RWPE1 (cell line): ENCODE results near the gene SMC3.

ENCODE experiments used
- CTCF ChIA-PET: fragments of 350-600 bp; sonication (Branson Sonifier 250); formaldehyde crosslinking; extraction: SDS; loops from one replicate; lab custom pipeline; 2021; lab: Yijun Ruan, JAX
- POLR2A ChIA-PET: fragments of 400-600 bp; formaldehyde crosslinking; extraction: SDS; loops from one replicate; lab custom pipeline; 2020; ENCODE audit warnings: antibody characterized with exemption; ENCODE audit not compliant: low non-redundant PET; lab: Yijun Ruan, JAX
- DNase-seq: peaks from one replicate; pipeline ENCODE4 v3.0.0; 2012; ENCODE audit warnings: low spot score
- H3K27ac ChIP-seq: fragments of 450-650 bp; 2 replicates; pipeline ENCODE4 v1.5.1; 2017
- CTCF ChIP-seq: fragments of 450-650 bp; conservative IDR thresholded peaks from 2 replicates; pipeline ENCODE4 v1.5.1; 2017; ENCODE audit warnings: low read depth, mild to moderate bottlenecking

SMC3 gene

DNA sequence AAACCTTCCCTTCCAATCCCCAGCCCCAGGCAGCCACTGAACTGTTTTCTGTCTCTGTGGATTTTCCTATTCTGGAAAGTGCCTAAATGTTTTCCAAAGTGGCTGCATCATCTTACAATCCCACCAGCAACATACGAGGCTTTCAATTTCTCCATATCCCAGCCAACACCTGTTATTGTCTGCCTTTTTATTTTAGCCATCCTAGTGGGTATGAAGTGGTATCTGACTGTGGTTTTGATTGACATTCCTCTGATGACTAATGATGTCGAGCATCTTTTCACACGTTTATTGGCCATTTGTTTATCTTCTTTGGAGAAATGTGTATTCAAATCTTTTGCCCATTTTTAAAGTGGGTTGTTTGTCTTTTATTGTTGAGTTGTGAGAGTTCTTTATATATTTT lies 6.2 kb upstream of the SMC3 start:
- ChIA-PET CTCF (no interaction called here), POLR2A (no interaction called here)
- no peak for TF ChIP-seq CTCF
- DNase-seq, result no peak
- H3K27ac ChIP-seq, result no peak overlapping the region

DNA sequence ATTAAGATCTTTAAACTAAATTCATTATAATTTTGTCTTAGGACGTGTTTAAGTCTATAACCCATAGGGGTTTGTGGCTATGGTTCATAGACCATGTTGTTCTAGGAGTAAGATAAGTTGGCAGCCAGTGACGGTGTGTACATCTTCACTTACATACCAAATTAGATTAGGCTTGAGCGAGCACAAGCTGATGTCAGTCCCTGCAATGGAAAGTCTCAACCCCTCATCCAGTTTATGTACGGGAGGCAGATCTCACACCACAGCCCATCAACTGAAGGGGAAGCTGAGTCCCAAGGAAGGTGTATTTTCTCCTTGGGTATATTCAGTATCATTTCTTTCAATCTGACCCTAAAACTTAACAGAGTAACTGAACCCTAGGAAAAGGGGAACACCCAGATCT lies 5.1 kb upstream of the SMC3 start:
- TF ChIP-seq CTCF, result no peak
- no peak overlapping the region for H3K27ac ChIP-seq
- CTCF ChIA-PET, result interaction anchor here (0.6 kb wide), 1 partner anchor 30 kb away, joined by 3 read pairs; no protein-coding TSS in a partner anchor
- DNase-seq, result no peak
- POLR2A ChIA-PET, result no interaction called here

- CTCF ChIA-PET, result no interaction called here
- POLR2A ChIA-PET, result no interaction called here
- TF ChIP-seq CTCF, result no peak
- no peak overlapping the region for H3K27ac ChIP-seq
- DNase-seq, result no peak
These were observed 4.4 kb upstream of the SMC3 start for GRCh38 chr10:110563132-110563531.

GRCh38 chr10:110566472-110567200 lies 859 bp upstream of the SMC3 start:
- CTCF ChIA-PET, result interaction anchor here (0.6 kb wide), 1 partner anchor 266 kb away, joined by 3 read pairs; no protein-coding TSS in a partner anchor
- peak overlapping the region; percentile 88 for H3K27ac ChIP-seq
- TF ChIP-seq CTCF, result no peak
- POLR2A ChIA-PET, result no interaction called here
- DNase-seq, result no peak

- TF ChIP-seq CTCF, result no peak
- POLR2A ChIA-PET, result interaction anchor here (0.5 kb wide), 1 partner anchor 160 kb away, joined by 3 read pairs; no protein-coding TSS in a partner anchor
- CTCF ChIA-PET, result interaction anchor here (0.6 kb wide), 1 partner anchor 189 kb away, joined by 6 read pairs; no protein-coding TSS in a partner anchor
- H3K27ac ChIP-seq, result peak overlapping the region; percentile 88
- DNase-seq, result peak; percentile 5
These were observed 700 bp downstream of the SMC3 start for GRCh38 chr10:110568055-110568735.

GRCh38 chr10:110569122-110569521 lies 1.6 kb downstream of the SMC3 start:
- CTCF ChIA-PET, result interaction anchor here (0.7 kb wide), 1 partner anchor 309 kb away, joined by 3 read pairs; no protein-coding TSS in a partner anchor

More at GRCh38 chr10:110569122-110569521, 1.6 kb downstream of the SMC3 start:
- H3K27ac ChIP-seq, result no peak overlapping the region
- no peak for DNase-seq
- POLR2A ChIA-PET, result no interaction called here
- TF ChIP-seq CTCF, result no peak
